MG63 (cell line): Measurements from ENCODE around the gene BOD1. TPM values are rescaled to one million over a fixed set of nuclear protein-coding genes. Genes with fewer than 3 reads are reported as not detected.
A peak's percentile ranks its signal among the peaks of the same experiment; 100 is the strongest.

Source experiments
- DNase-seq: peaks from one replicate; pipeline ENCODE4 v3.0.0-alpha.2; 2020
- H3K27me3 ChIP-seq: fragments of 250-450 bp; sonication (Bioruptor Pico); 2 replicates; pipeline ENCODE4 v1.5.1; 2020; ENCODE audit warnings: mild to moderate bottlenecking, moderate library complexity
- H3K36me3 ChIP-seq: fragments of 250-450 bp; sonication (Bioruptor Pico); 2 replicates; pipeline ENCODE4 v1.5.1; 2020; ENCODE audit warnings: mild to moderate bottlenecking, moderate library complexity
- H3K4me3 ChIP-seq: fragments of 250-450 bp; sonication (Bioruptor Pico); 2 replicates; pipeline ENCODE4 v1.5.1; 2020; ENCODE audit warnings: mild to moderate bottlenecking, moderate library complexity
- H3K9me3 ChIP-seq: fragments of 250-450 bp; sonication (Bioruptor Pico); 2 replicates; pipeline ENCODE4 v1.5.1; 2020; ENCODE audit warnings: mild to moderate bottlenecking, moderate library complexity
- total RNA-seq: library from RNA; depleted of rRNA; stranded (reverse); fragments of >200 nt; shearing (Covaris generic); gene quantifications from 2 replicates; pipeline ENCODE4 v1.2.3, GENCODE V29; 2014; ENCODE audit warnings: low replicate concordance

The BOD1 gene
- total RNA-seq, 1 experiment from 2014 or later: 158 TPM

- no peak overlapping the region for H3K4me3 ChIP-seq
- no peaks in the 10 kb centered on the region for H3K36me3 ChIP-seq
- DNase-seq: no peak
- no peaks in the 10 kb centered on the region for H3K9me3 ChIP-seq
- H3K27me3 ChIP-seq: no peaks in the 10 kb centered on the region
These were observed 9.4 kb upstream of the BOD1 start for GRCh38 chr5:173625673-173626504.

DNA sequence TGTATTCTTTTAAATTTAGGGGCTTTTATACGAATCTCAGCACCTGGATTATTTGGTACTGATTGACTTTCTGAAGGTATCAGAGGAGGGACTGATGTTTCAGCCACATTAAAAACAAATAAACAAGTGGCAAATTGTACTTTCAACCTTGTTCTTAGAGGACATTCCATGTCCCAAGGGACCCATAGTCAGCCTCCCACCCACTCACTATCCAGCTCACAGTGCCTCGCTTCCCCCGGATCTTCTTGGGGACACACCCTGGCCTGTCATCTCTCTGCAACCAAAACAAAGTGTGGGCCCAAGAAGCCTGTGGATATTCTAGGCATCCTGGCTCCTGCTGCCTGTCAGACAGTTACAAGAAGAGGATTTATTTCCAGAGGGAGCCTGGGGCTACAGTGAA lies 8.8 kb upstream of the BOD1 start:
- Histone ChIP-seq H3K27me3 (no peaks in the 10 kb centered on the region), H3K36me3 (no peaks in the 10 kb centered on the region), H3K4me3 (no peak overlapping the region), H3K9me3 (no peaks in the 10 kb centered on the region)
- DNase-seq: no peak

GRCh38 chr5:173624282-173624681 lies 7.8 kb upstream of the BOD1 start:
- H3K9me3 ChIP-seq: no peaks in the 10 kb centered on the region
- H3K27me3 ChIP-seq: no peaks in the 10 kb centered on the region
- H3K4me3 ChIP-seq: no peak overlapping the region
- no peaks in the 10 kb centered on the region for H3K36me3 ChIP-seq
- DNase-seq: no peak

GRCh38 chr5:173623789-173624188 lies 7.3 kb upstream of the BOD1 start:
- Histone ChIP-seq H3K4me3 (no peak overlapping the region), H3K36me3 (no peaks in the 10 kb centered on the region), H3K27me3 (no peaks in the 10 kb centered on the region), H3K9me3 (no peaks in the 10 kb centered on the region)
- no peak for DNase-seq

- DNase-seq: no peak
- Histone ChIP-seq H3K9me3 (no peaks in the 10 kb centered on the region), H3K36me3 (no peaks in the 10 kb centered on the region), H3K27me3 (no peaks in the 10 kb centered on the region), H3K4me3 (no peak overlapping the region)
These were observed 6.9 kb upstream of the BOD1 start for GRCh38 chr5:173623296-173623771.

- no peaks in the 10 kb centered on the region for H3K36me3 ChIP-seq
- no peak overlapping the region for H3K4me3 ChIP-seq
- no peaks in the 10 kb centered on the region for H3K9me3 ChIP-seq
- no peak for DNase-seq
- H3K27me3 ChIP-seq: no peaks in the 10 kb centered on the region
These were observed 6.0 kb upstream of the BOD1 start for GRCh38 chr5:173622183-173623047.

GRCh38 chr5:173620784-173621183 lies 4.3 kb upstream of the BOD1 start:
- no peaks in the 10 kb centered on the region for H3K9me3 ChIP-seq
- no peak for DNase-seq
- no peak overlapping the region for H3K4me3 ChIP-seq
- H3K27me3 ChIP-seq: no peaks in the 10 kb centered on the region
- no peaks in the 10 kb centered on the region for H3K36me3 ChIP-seq

- no peak overlapping the region for H3K4me3 ChIP-seq
- DNase-seq: no peak
- H3K9me3 ChIP-seq: no peaks in the 10 kb centered on the region
- H3K36me3 ChIP-seq: peaks cover 8% of the 10 kb centered on the region
- no peaks in the 10 kb centered on the region for H3K27me3 ChIP-seq
These were observed 2.6 kb upstream of the BOD1 start for GRCh38 chr5:173618927-173619519.

DNA sequence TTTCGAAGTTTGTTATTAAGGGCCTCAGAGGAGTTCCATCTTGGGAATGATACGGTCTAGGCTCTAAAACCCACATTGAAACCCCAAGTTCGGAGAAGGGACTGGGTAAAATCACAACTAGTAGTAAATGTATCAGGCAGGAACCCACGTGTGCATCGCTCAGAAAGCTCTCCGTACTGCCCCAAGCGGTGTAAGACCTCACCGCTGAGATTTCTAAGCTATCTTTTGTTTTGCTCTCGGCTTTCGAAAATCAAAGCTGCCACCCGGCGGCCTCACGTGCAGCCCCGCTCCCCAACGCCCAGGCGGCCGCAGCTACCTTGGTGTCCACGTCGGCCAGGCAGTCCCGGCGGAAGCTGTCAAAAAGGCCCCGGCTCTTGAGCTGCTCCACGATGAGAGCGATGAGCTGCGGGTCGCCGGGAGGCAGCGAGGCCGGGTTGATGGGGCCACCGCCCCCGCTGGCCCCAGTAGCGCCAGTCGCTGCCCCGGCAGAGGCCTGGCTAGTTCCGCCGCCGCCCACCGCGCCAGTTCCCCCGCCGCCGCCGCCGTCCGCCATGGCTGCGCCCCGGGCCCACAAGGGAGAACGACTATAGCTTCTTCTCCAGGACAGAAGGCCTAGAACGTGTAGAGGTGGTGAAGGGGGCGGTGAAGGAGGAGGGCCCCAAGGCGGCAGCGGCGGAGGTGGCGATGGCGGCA lies 420 bp downstream of the BOD1 start:
- Histone ChIP-seq H3K4me3 (peak overlapping the region; percentile 95), H3K27me3 (no peaks in the 10 kb centered on the region), H3K36me3 (peaks cover 38% of the 10 kb centered on the region), H3K9me3 (no peaks in the 10 kb centered on the region)
- DNase-seq: peak; percentile 78

DNA sequence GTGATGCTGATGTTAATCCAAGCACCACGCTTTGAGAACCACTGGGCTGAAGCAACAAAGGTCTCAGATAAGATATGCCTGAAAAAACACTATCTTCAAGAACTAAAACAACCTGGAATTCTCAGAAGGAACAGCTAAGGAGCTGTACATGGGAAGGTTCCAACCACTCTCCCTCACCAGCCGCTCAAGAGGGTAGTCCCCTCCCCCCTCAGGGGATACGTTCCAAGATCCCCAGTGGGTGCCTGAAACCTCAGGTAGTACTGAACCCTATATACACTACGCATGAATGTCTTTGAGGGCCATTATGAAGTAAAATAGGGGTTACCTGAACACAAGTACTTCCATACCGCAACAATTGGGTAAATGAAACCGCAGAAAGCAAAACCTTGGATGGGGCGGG lies 1.9 kb downstream of the BOD1 start:
- no peaks in the 10 kb centered on the region for H3K27me3 ChIP-seq
- no peaks in the 10 kb centered on the region for H3K9me3 ChIP-seq
- H3K4me3 ChIP-seq: peak overlapping the region; percentile 95
- peaks cover 52% of the 10 kb centered on the region for H3K36me3 ChIP-seq
- DNase-seq: no peak

GRCh38 chr5:173613433-173614159 lies 2.9 kb downstream of the BOD1 start:
- Histone ChIP-seq H3K36me3 (peaks cover 62% of the 10 kb centered on the region), H3K4me3 (no peak overlapping the region), H3K9me3 (no peaks in the 10 kb centered on the region), H3K27me3 (no peaks in the 10 kb centered on the region)
- DNase-seq: no peak

- Histone ChIP-seq H3K9me3 (no peaks in the 10 kb centered on the region), H3K27me3 (no peaks in the 10 kb centered on the region), H3K4me3 (no peak overlapping the region), H3K36me3 (peaks cover 68% of the 10 kb centered on the region)
- DNase-seq: no peak
These were observed 3.5 kb downstream of the BOD1 start for GRCh38 chr5:173612948-173613347.

DNA sequence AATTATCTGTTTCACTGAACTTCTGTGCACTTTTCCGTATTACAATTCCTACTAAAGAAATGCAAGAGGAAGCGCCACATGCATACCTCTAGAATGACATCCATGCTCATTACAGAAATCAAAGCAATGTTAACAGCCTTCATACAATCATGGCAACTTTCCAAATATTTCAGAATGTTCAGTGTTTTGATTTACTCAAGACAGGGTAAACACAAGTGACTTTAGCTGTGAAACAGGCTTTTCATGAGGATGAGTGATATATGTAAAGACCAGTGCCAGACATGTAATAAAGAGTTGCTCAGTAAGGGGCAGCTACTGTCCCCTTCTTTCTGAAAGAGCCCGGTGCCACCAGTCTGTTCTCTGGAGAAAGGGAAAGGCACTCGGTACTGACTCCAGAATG lies 4.7 kb downstream of the BOD1 start:
- no peak overlapping the region for H3K4me3 ChIP-seq
- DNase-seq: no peak
- H3K27me3 ChIP-seq: no peaks in the 10 kb centered on the region
- H3K36me3 ChIP-seq: peaks cover 81% of the 10 kb centered on the region
- no peaks in the 10 kb centered on the region for H3K9me3 ChIP-seq

- no peaks in the 10 kb centered on the region for H3K9me3 ChIP-seq
- no peak overlapping the region for H3K4me3 ChIP-seq
- DNase-seq: no peak
- peaks cover 88% of the 10 kb centered on the region for H3K36me3 ChIP-seq
- H3K27me3 ChIP-seq: no peaks in the 10 kb centered on the region
These were observed 12.3 kb downstream of the BOD1 start for GRCh38 chr5:173604141-173604540.

- H3K9me3 ChIP-seq: no peaks in the 10 kb centered on the region
- no peak overlapping the region for H3K4me3 ChIP-seq
- DNase-seq: peak; percentile 32
- H3K27me3 ChIP-seq: no peaks in the 10 kb centered on the region
- H3K36me3 ChIP-seq: peaks cover 76% of the 10 kb centered on the region
These were observed 14.0 kb downstream of the BOD1 start for GRCh38 chr5:173602423-173602822.

- no peak overlapping the region for H3K4me3 ChIP-seq
- no peaks in the 10 kb centered on the region for H3K27me3 ChIP-seq
- no peak for DNase-seq
- H3K9me3 ChIP-seq: peaks cover 7% of the 10 kb centered on the region
- peaks cover 40% of the 10 kb centered on the region for H3K36me3 ChIP-seq
These were observed 17.8 kb downstream of the BOD1 start for GRCh38 chr5:173598686-173599085.
